ENCODE measurements around the gene PWP1. TPM values are rescaled to one million over a fixed set of nuclear protein-coding genes. Genes with fewer than 3 reads are reported as not detected.

The PWP1 gene
- total and polyA plus RNA-seq, 2 donors (not counting 1 experiment from before 2014, with no cell fraction given), result 51.2 to 63.5 TPM

GRCh38 chr12:107660235-107660634 lies 25.4 kb upstream of the PWP1 start:
- intact Hi-C loops (cut with micrococcal nuclease), result no loop called here
- H3K27me3 Mint-ChIP-seq, result peaks cover 12% of the 10 kb centered on the region
- DNase-seq, result no peak
- Histone ChIP-seq H3K36me3 (replicated peaks in 1 of 2; ENCODE audit: control extremely low read depth in 1 of 2, control insufficient read depth in 1 of 2, extremely low read depth in 1 of 2, insufficient read depth in 2 of 2, low read length in 1 of 2) (no peaks in the 10 kb centered on the region), H2AFZ (ENCODE audit: insufficient read depth, low read depth, low read length, poor library complexity, severe bottlenecking) (no peak overlapping the region), H3K4me1 (ENCODE audit: control insufficient read depth in 2 of 2, insufficient read depth in 2 of 2, low read length in 2 of 2) (no peaks in the 10 kb centered on the region), H3K27ac (ENCODE audit: low read length in 2 of 2) (no peak overlapping the region), H3K9ac (ENCODE audit: low read length) (no peak overlapping the region), H4K20me1 (ENCODE audit: control insufficient read depth, insufficient read depth, low read length, poor library complexity, severe bottlenecking) (no peaks in the 10 kb centered on the region), H3K4me3 (ENCODE audit: control extremely low read depth in 1 of 5, extremely low read depth in 1 of 5, insufficient read depth in 1 of 5, low read depth in 2 of 5, low read length in 4 of 5) (no peak overlapping the region), H3K27me3 (replicated peaks in 1 of 4; ENCODE audit: control extremely low read depth in 1 of 4, control insufficient read depth in 3 of 4, insufficient read depth in 4 of 4, low read length in 3 of 4) (peaks cover 0 to 9% (median 0%) of the 10 kb centered on the region in 4 experiments), H3K4me2 (replicated peaks; ENCODE audit: low read depth, low read length, poor library complexity, severe bottlenecking) (no peak overlapping the region), H3K9me3 (ENCODE audit: control extremely low read depth in 1 of 3, control insufficient read depth in 2 of 3, insufficient read depth in 1 of 3, low read length in 2 of 3) (no peaks in the 10 kb centered on the region), H3K79me2 (ENCODE audit: control insufficient read depth, insufficient read depth, low read length) (no peaks in the 10 kb centered on the region)
- no peak overlapping the region for H3K4me3 Mint-ChIP-seq
- H3K9me3 Mint-ChIP-seq (ENCODE audit: insufficient read depth), result no peaks in the 10 kb centered on the region
- WGBS (ENCODE audit: insufficient coverage), result 79% methylated on average over 8 of the region's 8 CpGs
- ChIA-PET CTCF (no interaction called here), POLR2A (no interaction called here)
- no peaks in the 10 kb centered on the region for H3K4me1 Mint-ChIP-seq
- no peak overlapping the region for H3K27ac Mint-ChIP-seq
- no peak for ATAC-seq (ENCODE audit: low read depth)
- TF ChIP-seq CTCF (IDR thresholded peaks at IDR 0.05) (no peak), EZH2 (IDR thresholded peaks at IDR 0.05; ENCODE audit: borderline replicate concordance, insufficient read depth, low read depth, low read length, poor library complexity, severe bottlenecking) (no peak)

- H3K27ac Mint-ChIP-seq, result no peak overlapping the region
These were observed 24.7 kb upstream of the PWP1 start for GRCh38 chr12:107660861-107661415.

More at GRCh38 chr12:107660861-107661415, 24.7 kb upstream of the PWP1 start:
- H3K79me2 ChIP-seq (ENCODE audit: control insufficient read depth, insufficient read depth, low read length), result no peaks in the 10 kb centered on the region
- TF ChIP-seq CTCF (IDR thresholded peaks at IDR 0.05) (no peak), EZH2 (IDR thresholded peaks at IDR 0.05; ENCODE audit: borderline replicate concordance, insufficient read depth, low read depth, low read length, poor library complexity, severe bottlenecking) (no peak)
- DNase-seq, result no peak
- peaks cover 0 to 9% (median 0%) of the 10 kb centered on the region in 4 experiments for H3K27me3 ChIP-seq (replicated peaks in 1 of 4; ENCODE audit: control extremely low read depth in 1 of 4, control insufficient read depth in 3 of 4, insufficient read depth in 4 of 4, low read length in 3 of 4)
- no peak overlapping the region for H3K4me3 Mint-ChIP-seq
- H3K27me3 Mint-ChIP-seq, result peaks cover 19% of the 10 kb centered on the region
- CTCF ChIA-PET, result no interaction called here
- H3K4me2 ChIP-seq (replicated peaks; ENCODE audit: low read depth, low read length, poor library complexity, severe bottlenecking), result no peak overlapping the region
- H3K9ac ChIP-seq (ENCODE audit: low read length), result no peak overlapping the region
- no peak overlapping the region for H3K4me3 ChIP-seq (ENCODE audit: control extremely low read depth in 1 of 5, extremely low read depth in 1 of 5, insufficient read depth in 1 of 5, low read depth in 2 of 5, low read length in 4 of 5)
- H3K4me1 Mint-ChIP-seq, result no peaks in the 10 kb centered on the region
- 92% methylated on average over 10 of the region's 12 CpGs for WGBS (ENCODE audit: insufficient coverage)
- H4K20me1 ChIP-seq (ENCODE audit: control insufficient read depth, insufficient read depth, low read length, poor library complexity, severe bottlenecking), result no peaks in the 10 kb centered on the region
- H3K9me3 ChIP-seq (ENCODE audit: control extremely low read depth in 1 of 3, control insufficient read depth in 2 of 3, insufficient read depth in 1 of 3, low read length in 2 of 3), result no peaks in the 10 kb centered on the region
- no peaks in the 10 kb centered on the region for H3K9me3 Mint-ChIP-seq (ENCODE audit: insufficient read depth)
- H3K4me1 ChIP-seq (ENCODE audit: control insufficient read depth in 2 of 2, insufficient read depth in 2 of 2, low read length in 2 of 2), result no peaks in the 10 kb centered on the region
- no peaks in the 10 kb centered on the region for H3K36me3 ChIP-seq (replicated peaks in 1 of 2; ENCODE audit: control extremely low read depth in 1 of 2, control insufficient read depth in 1 of 2, extremely low read depth in 1 of 2, insufficient read depth in 2 of 2, low read length in 1 of 2)
- intact Hi-C loops (cut with micrococcal nuclease), result no loop called here
- no peak overlapping the region for H2AFZ ChIP-seq (ENCODE audit: insufficient read depth, low read depth, low read length, poor library complexity, severe bottlenecking)
- no peak overlapping the region for H3K27ac ChIP-seq (ENCODE audit: low read length in 2 of 2)
- POLR2A ChIA-PET, result no interaction called here
- ATAC-seq (ENCODE audit: low read depth), result no peak
